GM18951 (cell line): ENCODE results near the gene FOSL1.
"Not testable (repeated sequence)": the region's sequence is repeated elsewhere in the genome, so short reads cannot be mapped to it uniquely, and the experiment has no call there.

Source experiments
- POLR2A ChIP-seq: IDR thresholded peaks from 4 replicates; pipeline ENCODE4 v1.6.1; 2011; ENCODE audit warnings: mild to moderate bottlenecking; ENCODE audit not compliant: insufficient read length, insufficient read depth; ENCODE audit errors: extremely low read depth
- in situ Hi-C: fragments of 300-500 bp; cut with MboI; formaldehyde crosslinking; loops from one replicate; pipeline ENCODE4 v1.12.0; 2022; ENCODE audit warnings: low sequenced_read_pairs, mixed read lengths, inconsistent platforms; ENCODE audit not compliant: unreplicated experiment

The FOSL1 gene

GRCh38 chr11:65898656-65899355 is 1.4 kb downstream of the FOSL1 start:
- in situ Hi-C loops: no loop called here
- no peak for TF ChIP-seq POLR2A

- in situ Hi-C loops: no loop called here
- TF ChIP-seq POLR2A: no peak
These were observed 3.1 kb downstream of the FOSL1 start for GRCh38 chr11:65897020-65897471.

DNA sequence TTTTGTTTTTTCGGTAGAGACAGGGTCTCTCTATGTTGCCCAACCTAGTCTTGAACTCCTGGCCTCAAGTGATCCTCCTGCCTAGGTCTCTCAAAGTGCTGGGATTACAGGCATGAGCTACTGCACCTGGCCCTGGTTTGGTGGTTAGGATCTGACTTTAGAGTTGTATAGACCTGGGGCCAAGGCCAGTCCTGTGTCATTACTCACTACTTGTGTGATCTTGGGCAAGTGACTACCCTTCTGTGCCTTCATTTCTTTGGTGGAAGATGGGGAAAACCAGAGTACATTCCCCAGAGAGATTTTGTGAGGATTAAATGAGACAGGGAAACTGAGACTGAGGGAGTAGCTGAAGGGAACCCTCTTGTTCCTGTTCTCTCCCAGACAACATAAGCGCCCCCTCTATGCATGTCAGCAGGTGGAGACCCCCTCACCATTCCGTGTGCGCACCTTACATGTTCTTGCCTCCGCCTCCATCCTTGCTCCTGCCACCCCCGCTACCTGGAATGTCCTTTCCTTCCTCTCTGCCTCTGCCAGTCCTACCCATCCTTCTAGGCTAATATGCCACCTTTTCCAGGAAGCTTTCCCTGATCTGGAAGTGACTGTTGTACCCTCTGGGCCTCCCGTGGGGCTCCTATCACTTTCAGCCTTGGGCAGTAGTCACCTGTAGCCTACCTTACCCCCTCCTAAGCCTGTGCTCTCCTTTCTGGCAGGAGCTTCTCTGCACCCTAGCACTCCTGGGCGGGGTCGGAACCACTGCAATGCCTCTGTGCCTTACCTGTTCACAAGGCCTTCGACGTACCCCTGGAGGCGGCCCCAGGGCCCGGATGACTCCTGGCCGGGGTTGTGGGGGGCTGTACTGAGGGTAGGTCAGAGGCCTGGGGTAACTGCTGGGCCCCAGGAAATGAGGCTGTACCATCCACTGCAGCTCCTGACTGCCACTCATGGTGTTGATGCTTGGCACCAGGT is 3.9 kb downstream of the FOSL1 start:
- no peak for TF ChIP-seq POLR2A
- in situ Hi-C loops: no loop called here

GRCh38 chr11:65895482-65895981 is 4.7 kb downstream of the FOSL1 start:
- no peak for TF ChIP-seq POLR2A
- in situ Hi-C loops: no loop called here

DNA sequence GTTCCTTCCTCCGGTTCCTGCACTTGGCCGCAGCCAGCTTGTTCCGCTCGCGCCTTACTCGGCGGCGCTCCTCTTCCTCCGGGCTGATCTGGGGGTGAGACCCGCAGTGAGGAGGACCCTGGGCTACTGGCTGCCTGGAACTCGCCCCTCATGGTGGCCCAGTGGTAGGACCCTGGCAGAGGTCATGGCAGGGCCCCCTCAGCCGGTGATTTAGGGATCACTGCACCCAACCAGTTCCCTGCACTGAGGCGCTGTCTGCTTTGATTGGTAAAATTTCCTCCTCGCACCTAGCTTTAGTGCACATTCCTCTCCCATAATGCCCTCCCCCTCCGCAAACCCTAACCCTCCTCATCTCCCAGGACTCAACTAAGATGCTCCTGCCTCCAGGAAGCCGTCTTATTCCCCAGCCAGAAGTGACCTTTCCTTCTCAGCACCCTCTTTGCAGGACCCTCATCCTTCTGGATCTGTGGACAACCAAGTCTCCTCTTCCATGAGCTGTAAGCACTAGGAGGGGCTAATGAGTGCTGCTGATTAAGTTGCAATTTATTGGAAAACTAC is 6.1 kb downstream of the FOSL1 start:
- peak; percentile 59 for TF ChIP-seq POLR2A
- in situ Hi-C loops: no loop called here

DNA sequence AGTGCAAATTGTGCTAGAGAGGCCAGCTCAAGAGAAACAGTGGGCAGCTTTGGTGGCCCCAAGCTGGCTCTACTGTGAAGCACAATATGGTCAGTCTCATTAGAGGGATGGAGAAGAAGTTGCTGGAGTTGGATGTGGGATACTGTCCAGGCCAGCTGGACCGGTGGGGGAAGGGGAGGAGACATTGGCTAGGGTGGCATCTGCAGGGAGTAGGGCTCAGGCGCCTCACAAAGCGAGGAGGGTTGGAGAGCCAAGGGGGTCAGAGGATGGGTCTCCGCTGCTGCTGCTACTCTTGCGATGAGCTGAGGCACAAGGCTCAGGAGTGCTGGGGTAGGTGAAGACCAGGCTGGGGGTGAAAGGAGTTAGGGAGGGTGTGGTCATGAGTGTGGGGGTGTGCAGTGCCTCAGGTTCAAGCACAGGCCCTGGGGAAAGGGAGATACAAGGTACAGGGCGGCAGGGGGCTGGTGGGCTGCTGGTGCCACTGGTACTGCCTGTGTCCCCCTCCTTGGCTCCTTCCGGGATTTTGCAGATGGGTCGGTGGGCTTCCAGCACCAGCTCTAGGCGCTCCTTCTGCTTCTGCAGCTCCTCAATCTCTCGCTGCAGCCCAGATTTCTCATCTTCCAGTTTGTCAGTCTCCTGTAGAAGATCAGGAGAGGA is 7.4 kb downstream of the FOSL1 start:
- TF ChIP-seq POLR2A: peak; percentile 24
- in situ Hi-C loops: no loop called here

- in situ Hi-C loops: not testable (repeated sequence)
These were observed 8.0 kb downstream of the FOSL1 start for GRCh38 chr11:65892137-65892540.

DNA sequence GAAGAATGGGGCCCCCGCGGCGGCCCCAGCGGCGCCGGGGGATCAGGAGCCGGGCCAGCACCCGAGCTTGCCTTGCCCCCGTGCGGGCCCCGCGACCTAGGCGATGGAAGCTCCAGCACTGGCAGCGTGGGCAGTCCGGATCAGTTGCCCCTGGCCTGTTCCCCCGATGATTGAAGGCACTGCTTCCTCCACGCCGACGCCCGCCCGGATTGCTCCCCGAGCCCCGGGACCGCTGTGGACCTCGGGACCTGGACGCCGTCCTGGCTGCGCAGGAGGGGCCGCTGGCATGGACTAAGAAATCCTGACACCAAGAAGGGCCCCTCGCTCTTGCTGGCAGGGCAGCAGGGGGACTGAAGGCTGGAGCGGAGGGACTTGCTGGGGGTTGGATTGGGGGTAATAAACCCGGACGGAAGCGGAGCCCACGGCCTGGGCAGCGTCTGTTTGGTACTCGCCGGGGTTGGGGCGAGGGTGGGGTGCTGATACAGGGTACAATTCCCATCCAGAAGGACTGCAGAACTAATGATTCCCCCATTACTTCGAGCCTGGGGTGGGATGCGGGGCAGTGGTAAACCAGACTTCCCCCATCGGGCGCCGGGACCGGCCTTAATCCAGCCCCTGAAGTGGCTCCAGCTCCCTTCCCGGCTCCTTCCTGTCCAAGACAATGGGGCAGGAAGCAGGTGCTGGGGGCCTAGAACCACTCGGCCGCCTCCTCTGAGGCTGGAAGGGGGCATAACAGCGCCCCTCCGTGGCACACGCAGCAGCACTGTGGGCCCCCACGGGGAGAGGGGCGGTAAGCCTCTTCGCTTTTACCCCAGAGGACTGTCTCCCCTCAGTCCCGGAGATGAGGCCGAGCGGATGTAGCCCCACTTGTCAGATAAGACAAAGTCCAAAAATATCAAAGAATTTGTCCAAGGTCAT is 8.7 kb downstream of the FOSL1 start:
- in situ Hi-C loops: no loop called here

GRCh38 chr11:65890324-65891218 is 9.6 kb downstream of the FOSL1 start, which contains the start of gene CCDC85B:
TSS of gene CCDC85B (plus strand) at chr11:65890673. CDS start at chr11:65890784, 111 bp downstream.
- in situ Hi-C loops: no loop called here

More for the DNA sequence above, 8.7 kb downstream of the FOSL1 start:
- TF ChIP-seq POLR2A: peak; percentile 15

DNA sequence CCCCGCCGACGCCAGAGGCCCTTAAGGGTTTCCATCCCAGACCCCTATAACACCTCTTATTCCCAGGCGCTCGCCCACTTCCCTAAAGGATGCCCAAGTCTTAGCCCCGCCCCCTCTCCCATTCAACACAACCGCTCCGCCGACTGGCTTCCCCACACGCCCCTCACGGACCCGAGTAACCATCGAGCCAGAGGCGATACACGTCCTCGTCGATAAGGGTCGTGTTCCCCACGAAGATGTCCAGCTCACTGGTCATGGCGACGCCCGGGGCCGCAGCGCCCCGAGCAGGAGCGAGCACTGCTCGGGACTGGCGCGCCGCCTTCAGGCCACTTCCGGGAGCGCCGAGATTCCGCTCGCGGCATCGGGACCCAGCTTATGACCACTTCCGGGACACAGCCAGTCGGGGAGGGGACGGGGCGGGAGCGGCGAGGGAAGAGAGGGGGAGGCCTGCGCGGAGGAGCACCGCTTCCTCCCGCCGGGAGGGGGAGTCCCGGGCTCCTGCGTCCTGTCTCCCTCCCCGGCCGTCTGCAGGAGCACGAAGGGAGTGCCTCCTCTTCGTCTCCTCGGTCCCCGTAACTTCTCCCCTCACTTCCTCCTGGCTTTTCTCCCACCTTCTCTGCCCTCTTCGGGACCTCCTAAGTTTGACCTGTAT is 11.9 kb downstream of the FOSL1 start, which contains the start of gene FIBP:
FIBP (minus strand) TSS at position 309 of the 652 bp plus-strand sequence; CDS start at position 256, 53 bp downstream.
- in situ Hi-C loops: no loop called here

More at GRCh38 chr11:65890324-65891218, 9.6 kb downstream of the FOSL1 start, which contains the start of gene CCDC85B:
- TF ChIP-seq POLR2A: peak; percentile 100

More for the DNA sequence above, 11.9 kb downstream of the FOSL1 start, which contains the start of gene FIBP:
- TF ChIP-seq POLR2A: peak; percentile 96
